DND-41 (cell line): ENCODE measurements around the gene COX7A1.

ENCODE experiments used
- ATAC-seq: fragments of 200-7000 bp; cut with Tn5 transposase; 3 replicates; pipeline ENCODE4 v1.9.1; 2021; ENCODE audit warnings: low read depth; ENCODE audit not compliant: insufficient read depth
- DNase-seq: peaks from one replicate; pipeline ENCODE4 v3.0.0-alpha.2; 2020
- H2AFZ ChIP-seq: 2 replicates; pipeline ENCODE4 v1.6.0; 2012; ENCODE audit warnings: low read depth, low read length
- H3K27ac ChIP-seq: 2 replicates; pipeline ENCODE4 v1.5.1; 2012; ENCODE audit warnings: low read length, inconsistent platforms
- H3K27me3 ChIP-seq: fragments of 200-600 bp; sonication (generic); 2 replicates; pipeline ENCODE4 v1.6.0; 2012; ENCODE audit warnings: low read length, mild to moderate bottlenecking, inconsistent platforms; ENCODE audit not compliant: insufficient read depth, poor library complexity
- H3K36me3 ChIP-seq: 2 replicates; pipeline ENCODE4 v1.5.1; 2012; ENCODE audit warnings: low read length, inconsistent platforms; ENCODE audit not compliant: insufficient read depth
- H3K4me1 ChIP-seq: 2 replicates; pipeline ENCODE4 v1.5.1; 2012; ENCODE audit warnings: mild to moderate bottlenecking, low read length; ENCODE audit not compliant: insufficient read depth
- H3K4me2 ChIP-seq: 2 replicates; pipeline ENCODE4 v1.6.0; 2012; ENCODE audit warnings: mild to moderate bottlenecking, moderate library complexity, low read length, inconsistent platforms; ENCODE audit not compliant: insufficient read depth
- H3K4me3 ChIP-seq, 2 experiments: fragments of 200-600 bp in 1 of 2; shearing (Covaris generic) in 1 of 2; 2 replicates each; pipeline ENCODE4 v1.5.1; 2012 to 2016; ENCODE audit warnings: inconsistent platforms in 2 of 2, low read length in 2 of 2, mild to moderate bottlenecking in 2 of 2, low read depth in 1 of 2, moderate library complexity in 1 of 2
- H3K79me2 ChIP-seq: 2 replicates; pipeline ENCODE4 v1.6.0; 2012; ENCODE audit warnings: low read length, inconsistent platforms; ENCODE audit not compliant: insufficient read depth
- H3K9ac ChIP-seq: 2 replicates; pipeline ENCODE4 v1.6.0; 2012; ENCODE audit warnings: low read depth, mild to moderate bottlenecking, inconsistent platforms, low read length, moderate library complexity
- H3K9me3 ChIP-seq: 2 replicates; pipeline ENCODE4 v1.5.1; 2012; ENCODE audit warnings: low read length, moderate library complexity, mild to moderate bottlenecking, inconsistent platforms; ENCODE audit not compliant: insufficient read depth, severe bottlenecking
- H4K20me1 ChIP-seq: 2 replicates; pipeline ENCODE4 v1.6.0; 2012; ENCODE audit warnings: low read length; ENCODE audit not compliant: insufficient read depth
- CTCF ChIP-seq: IDR thresholded peaks from 2 replicates; pipeline ENCODE4 v1.5.1; 2012; ENCODE audit warnings: borderline replicate concordance, low read length, moderate library complexity, mild to moderate bottlenecking; ENCODE audit not compliant: poor library complexity, severe bottlenecking; ENCODE audit errors: extremely low read depth
- EZH2 ChIP-seq: IDR thresholded peaks from 3 replicates; pipeline ENCODE4 v1.6.1; 2012; ENCODE audit warnings: borderline replicate concordance, low read depth, mild to moderate bottlenecking, moderate library complexity, low read length, inconsistent platforms; ENCODE audit not compliant: severe bottlenecking

The COX7A1 gene

GRCh38 chr19:36112678-36113077, 39.6 kb downstream of the COX7A1 start:
- H3K27ac ChIP-seq = no peak overlapping the region
- H3K4me1 ChIP-seq = peaks cover 31% of the 10 kb centered on the region
- H3K9me3 ChIP-seq = no peaks in the 10 kb centered on the region
- peaks cover 12% of the 10 kb centered on the region for H4K20me1 ChIP-seq
- peaks cover 36% of the 10 kb centered on the region for H3K36me3 ChIP-seq
- ATAC-seq (no peak), DNase-seq (no peak)
- H3K4me2 ChIP-seq = peak overlapping the region; percentile 96; the same call in 1 of the 2 replicates
- peak overlapping the region in 1 of 2 experiments; percentile 68; a peak in 1 of 4 replicates for H3K4me3 ChIP-seq
- no peaks in the 10 kb centered on the region for H3K27me3 ChIP-seq
- H2AFZ ChIP-seq = no peak overlapping the region
- H3K79me2 ChIP-seq = peaks cover 36% of the 10 kb centered on the region
- no peak overlapping the region; the same call in 1 of the 2 replicates for H3K9ac ChIP-seq
- no peak for TF ChIP-seq EZH2
- no peak for TF ChIP-seq CTCF

GRCh38 chr19:36111200-36111539, 41.1 kb downstream of the COX7A1 start:
- Histone ChIP-seq H3K4me3 (no peak overlapping the region), H2AFZ (no peak overlapping the region), H3K9me3 (no peaks in the 10 kb centered on the region), H3K4me2 (no peak overlapping the region), H3K9ac (no peak overlapping the region), H3K79me2 (peaks cover 25% of the 10 kb centered on the region), H3K27me3 (no peaks in the 10 kb centered on the region), H3K36me3 (peaks cover 37% of the 10 kb centered on the region), H3K27ac (no peak overlapping the region), H3K4me1 (peaks cover 24% of the 10 kb centered on the region), H4K20me1 (peaks cover 10% of the 10 kb centered on the region)
- DNase-seq = no peak
- no peak for TF ChIP-seq EZH2
- no peak for TF ChIP-seq CTCF
- ATAC-seq = no peak

GRCh38 chr19:36110487-36111199, 41.6 kb downstream of the COX7A1 start, which contains the start of gene OVOL3:
Gene OVOL3 (plus strand): TSS chr19:36111143. CDS start chr19:36111203, 60 bp downstream.
- H3K27me3 ChIP-seq = no peaks in the 10 kb centered on the region
- H3K4me2 ChIP-seq = no peak within 1 kb of the TSS
- ATAC-seq (no peak), DNase-seq (no peak)
- peaks cover 20% of the 10 kb centered on the region for H3K79me2 ChIP-seq
- no peak for TF ChIP-seq EZH2
- no peak for TF ChIP-seq CTCF
- peaks cover 38% of the 10 kb centered on the region for H3K36me3 ChIP-seq
- H2AFZ ChIP-seq = no peak within 1 kb of the TSS
- no peak within 1 kb of the TSS for H3K4me3 ChIP-seq
- H3K9me3 ChIP-seq = no peaks in the 10 kb centered on the region
- no peak within 1 kb of the TSS for H3K9ac ChIP-seq
- H3K4me1 ChIP-seq = peaks cover 19% of the 10 kb centered on the region
- H3K27ac ChIP-seq = no peak within 1 kb of the TSS
- H4K20me1 ChIP-seq = 0 out of 2 replicates have a peak, but pooled peaks cover 7% of the 10 kb centered on the region
